HL-60 (cell line): ENCODE data around the gene PCDHA4.
"Not testable (repeated sequence)": the region's sequence is repeated elsewhere in the genome, so short reads cannot be mapped to it uniquely, and the experiment has no call there.

ENCODE experiments used
- DNase-seq, 2 experiments: peaks; one replicate each; pipeline ENCODE4 v3.0.0-alpha.2; 2010 to 2020; ENCODE audit warnings: low read depth in 1 of 2, low spot score in 1 of 2
- H3K27ac ChIP-seq: fragments of 250-450 bp; sonication (Bioruptor Pico); replicated peaks from 2 replicates; pipeline ENCODE4 v1.5.1; 2020; ENCODE audit warnings: mild to moderate bottlenecking, moderate library complexity
- H3K27me3 ChIP-seq: fragments of 250-450 bp; sonication (Bioruptor Pico); 2 replicates; pipeline ENCODE4 v1.5.1; 2021; ENCODE audit warnings: mild to moderate bottlenecking, moderate library complexity; ENCODE audit not compliant: insufficient read depth, poor library complexity, severe bottlenecking
- H3K4me3 ChIP-seq: replicated peaks from 2 replicates; pipeline ENCODE4 v1.5.1; 2011; ENCODE audit warnings: mild to moderate bottlenecking, control low read depth, low read length; ENCODE audit not compliant: insufficient read depth
- GABPA ChIP-seq: IDR thresholded peaks from 2 replicates; pipeline ENCODE4 v1.6.1; 2012; ENCODE audit warnings: low read depth
- POLR2AphosphoS5 ChIP-seq: IDR thresholded peaks from 2 replicates; pipeline ENCODE4 v1.6.1; 2012; ENCODE audit warnings: low read depth
- SPI1 ChIP-seq: IDR thresholded peaks from 2 replicates; pipeline ENCODE4 v1.6.1; 2012; ENCODE audit warnings: low read depth, mild to moderate bottlenecking, borderline replicate concordance
- TF ChIP-seq, protein P1 (sequence below): IDR thresholded peaks from 2 replicates; pipeline ENCODE4 v1.6.1; 2012; ENCODE audit warnings: low read depth; ENCODE audit not compliant: insufficient replicate concordance
- TF ChIP-seq, protein P2 (sequence below): IDR thresholded peaks from one replicate; pipeline ENCODE4 v1.5.1; 2011; ENCODE audit warnings: low read length, control low read depth, inconsistent platforms; ENCODE audit not compliant: insufficient read depth

PCDHA4 gene

GRCh38 chr5:140822281-140822629 is 15.4 kb downstream of the PCDHA4 start:
- Histone ChIP-seq H3K27ac (no peak overlapping the region), H3K4me3 (no peak overlapping the region)

DNA sequence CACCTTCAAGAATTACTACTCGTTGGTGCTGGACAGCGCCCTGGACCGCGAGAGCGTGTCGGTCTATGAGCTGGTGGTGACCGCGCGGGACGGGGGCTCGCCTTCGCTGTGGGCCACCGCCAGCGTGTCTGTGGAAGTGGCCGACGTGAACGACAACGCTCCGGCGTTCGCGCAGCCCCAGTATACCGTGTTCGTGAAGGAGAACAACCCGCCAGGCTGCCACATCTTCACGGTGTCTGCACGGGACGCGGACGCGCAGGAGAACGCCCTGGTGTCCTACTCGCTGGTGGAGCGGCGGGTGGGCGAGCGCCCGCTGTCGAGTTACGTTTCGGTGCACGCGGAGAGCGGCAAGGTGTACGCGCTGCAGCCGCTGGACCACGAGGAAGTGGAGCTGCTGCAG is 16.1 kb downstream of the PCDHA4 start:
- DNase-seq, H3K27me3 ChIP-seq: not testable (repeated sequence)

More at GRCh38 chr5:140822281-140822629, 15.4 kb downstream of the PCDHA4 start:
- TF ChIP-seq POLR2AphosphoS5 (no peak), SPI1 (no peak), GABPA (no peak)
- TF ChIP-seq, protein P1, sequence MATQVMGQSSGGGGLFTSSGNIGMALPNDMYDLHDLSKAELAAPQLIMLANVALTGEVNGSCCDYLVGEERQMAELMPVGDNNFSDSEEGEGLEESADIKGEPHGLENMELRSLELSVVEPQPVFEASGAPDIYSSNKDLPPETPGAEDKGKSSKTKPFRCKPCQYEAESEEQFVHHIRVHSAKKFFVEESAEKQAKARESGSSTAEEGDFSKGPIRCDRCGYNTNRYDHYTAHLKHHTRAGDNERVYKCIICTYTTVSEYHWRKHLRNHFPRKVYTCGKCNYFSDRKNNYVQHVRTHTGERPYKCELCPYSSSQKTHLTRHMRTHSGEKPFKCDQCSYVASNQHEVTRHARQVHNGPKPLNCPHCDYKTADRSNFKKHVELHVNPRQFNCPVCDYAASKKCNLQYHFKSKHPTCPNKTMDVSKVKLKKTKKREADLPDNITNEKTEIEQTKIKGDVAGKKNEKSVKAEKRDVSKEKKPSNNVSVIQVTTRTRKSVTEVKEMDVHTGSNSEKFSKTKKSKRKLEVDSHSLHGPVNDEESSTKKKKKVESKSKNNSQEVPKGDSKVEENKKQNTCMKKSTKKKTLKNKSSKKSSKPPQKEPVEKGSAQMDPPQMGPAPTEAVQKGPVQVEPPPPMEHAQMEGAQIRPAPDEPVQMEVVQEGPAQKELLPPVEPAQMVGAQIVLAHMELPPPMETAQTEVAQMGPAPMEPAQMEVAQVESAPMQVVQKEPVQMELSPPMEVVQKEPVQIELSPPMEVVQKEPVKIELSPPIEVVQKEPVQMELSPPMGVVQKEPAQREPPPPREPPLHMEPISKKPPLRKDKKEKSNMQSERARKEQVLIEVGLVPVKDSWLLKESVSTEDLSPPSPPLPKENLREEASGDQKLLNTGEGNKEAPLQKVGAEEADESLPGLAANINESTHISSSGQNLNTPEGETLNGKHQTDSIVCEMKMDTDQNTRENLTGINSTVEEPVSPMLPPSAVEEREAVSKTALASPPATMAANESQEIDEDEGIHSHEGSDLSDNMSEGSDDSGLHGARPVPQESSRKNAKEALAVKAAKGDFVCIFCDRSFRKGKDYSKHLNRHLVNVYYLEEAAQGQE = no peak
- TF ChIP-seq, protein P2, sequence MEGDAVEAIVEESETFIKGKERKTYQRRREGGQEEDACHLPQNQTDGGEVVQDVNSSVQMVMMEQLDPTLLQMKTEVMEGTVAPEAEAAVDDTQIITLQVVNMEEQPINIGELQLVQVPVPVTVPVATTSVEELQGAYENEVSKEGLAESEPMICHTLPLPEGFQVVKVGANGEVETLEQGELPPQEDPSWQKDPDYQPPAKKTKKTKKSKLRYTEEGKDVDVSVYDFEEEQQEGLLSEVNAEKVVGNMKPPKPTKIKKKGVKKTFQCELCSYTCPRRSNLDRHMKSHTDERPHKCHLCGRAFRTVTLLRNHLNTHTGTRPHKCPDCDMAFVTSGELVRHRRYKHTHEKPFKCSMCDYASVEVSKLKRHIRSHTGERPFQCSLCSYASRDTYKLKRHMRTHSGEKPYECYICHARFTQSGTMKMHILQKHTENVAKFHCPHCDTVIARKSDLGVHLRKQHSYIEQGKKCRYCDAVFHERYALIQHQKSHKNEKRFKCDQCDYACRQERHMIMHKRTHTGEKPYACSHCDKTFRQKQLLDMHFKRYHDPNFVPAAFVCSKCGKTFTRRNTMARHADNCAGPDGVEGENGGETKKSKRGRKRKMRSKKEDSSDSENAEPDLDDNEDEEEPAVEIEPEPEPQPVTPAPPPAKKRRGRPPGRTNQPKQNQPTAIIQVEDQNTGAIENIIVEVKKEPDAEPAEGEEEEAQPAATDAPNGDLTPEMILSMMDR = no peak
- H3K27me3 ChIP-seq = peaks cover 5% of the 10 kb centered on the region
- DNase-seq = no peak

DNA sequence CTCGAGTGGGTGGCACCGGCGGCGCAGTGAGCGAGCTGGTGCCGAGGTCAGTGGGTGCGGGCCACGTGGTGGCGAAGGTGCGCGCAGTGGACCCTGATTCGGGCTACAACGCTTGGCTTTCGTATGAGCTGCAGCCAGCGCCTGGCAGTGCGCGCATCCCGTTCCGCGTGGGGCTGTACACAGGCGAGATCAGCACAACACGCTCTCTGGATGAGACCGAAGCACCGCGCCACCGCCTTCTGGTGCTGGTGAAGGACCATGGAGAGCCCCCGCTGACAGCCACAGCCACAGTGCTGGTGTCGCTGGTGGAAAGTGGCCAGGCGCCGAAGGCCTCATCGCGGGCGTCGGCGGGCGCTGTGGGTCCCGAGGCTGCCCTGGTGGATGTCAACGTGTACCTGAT is 16.6 kb downstream of the PCDHA4 start:
- TF ChIP-seq, protein P1 = no peak
- TF ChIP-seq, protein P2 = no peak
- TF ChIP-seq SPI1 (no peak), GABPA (no peak), POLR2AphosphoS5 (no peak)
- DNase-seq = no peak
- H3K27me3 ChIP-seq = peaks cover 5% of the 10 kb centered on the region
- no peak overlapping the region for H3K27ac ChIP-seq
- H3K4me3 ChIP-seq = no peak overlapping the region

More for the DNA sequence above, 16.1 kb downstream of the PCDHA4 start:
- not testable (repeated sequence) for H3K27ac ChIP-seq, H3K4me3 ChIP-seq

- DNase-seq = no peak
- no peak within 1 kb of the TSS for H3K27ac ChIP-seq
- TF ChIP-seq, protein P2 = no peak
- TF ChIP-seq, protein P1 = no peak
- no peak for TF ChIP-seq GABPA
- no peak for TF ChIP-seq SPI1
- TF ChIP-seq POLR2AphosphoS5 = no peak
- peaks cover 5% of the 10 kb centered on the region for H3K27me3 ChIP-seq
- no peak within 1 kb of the TSS for H3K4me3 ChIP-seq
These were observed 21.0 kb downstream of the PCDHA4 start, which contains the start of gene PCDHA6 for GRCh38 chr5:140827704-140828361. Gene PCDHA6 (plus strand): TSS chr5:140827960. CDS start chr5:140828092, 132 bp downstream.
